RPMI7951 (cell line): ENCODE data around the gene ZNF37A. TPM values are rescaled to one million over a fixed set of nuclear protein-coding genes. Genes with fewer than 3 reads are reported as not detected.
A peak's percentile ranks its signal among the peaks of the same experiment; 100 is the strongest.
"Not testable (repeated sequence)": the region's sequence is repeated elsewhere in the genome, so short reads cannot be mapped to it uniquely, and the experiment has no call there.

Experiments used
- DNase-seq: peaks from one replicate; pipeline ENCODE4 v3.0.0-alpha.2; 2012; ENCODE audit warnings: low read depth
- total RNA-seq: library from RNA; depleted of rRNA; stranded (reverse); fragments of >200 nt; shearing (Covaris generic); gene quantifications from 2 replicates; pipeline ENCODE4 v1.2.3, GENCODE V29; 2014; rRNA removed

Gene ZNF37A
- total RNA-seq: 7.7 and 8.1 TPM in 2 replicates

GRCh38 chr10:38094158-38094926 is at the start of gene ZNF37A:
Gene ZNF37A, plus strand, starts transcription at chr10:38094337. Its CDS starts 2,281 bp downstream, at chr10:38096618.
- peak; percentile 97 for DNase-seq

- no peak for DNase-seq
Observed at GRCh38 chr10:38045129-38045528, 49.0 kb upstream of the ZNF37A start.

GRCh38 chr10:38047666-38048065 is 46.5 kb upstream of the ZNF37A start:
- DNase-seq: no peak

- no peak for DNase-seq
Observed at GRCh38 chr10:38050212-38050611, 43.9 kb upstream of the ZNF37A start.

- no peak for DNase-seq
Observed at GRCh38 chr10:38054361-38054797, 39.8 kb upstream of the ZNF37A start.

- DNase-seq: not testable (repeated sequence)
Observed at GRCh38 chr10:38055274-38055894, 38.8 kb upstream of the ZNF37A start.

- DNase-seq: peak; percentile 73
Observed at GRCh38 chr10:38069663-38070062, 24.5 kb upstream of the ZNF37A start.

GRCh38 chr10:38070501-38070900 is 23.6 kb upstream of the ZNF37A start:
- DNase-seq: no peak

GRCh38 chr10:38072552-38072951 is 21.6 kb upstream of the ZNF37A start:
- DNase-seq: no peak

GRCh38 chr10:38076687-38077086 is 17.4 kb upstream of the ZNF37A start:
- DNase-seq: no peak

- not testable (repeated sequence) for DNase-seq
Observed at GRCh38 chr10:38093318-38093717, 819 bp upstream of the ZNF37A start.

- DNase-seq: no peak
Observed at GRCh38 chr10:38093816-38094157, 350 bp upstream of the ZNF37A start.

- no peak for DNase-seq
Observed at GRCh38 chr10:38094927-38095574, 914 bp downstream of the ZNF37A start.

- DNase-seq: no peak
Observed at GRCh38 chr10:38102880-38103279, 8.7 kb downstream of the ZNF37A start.

- no peak for DNase-seq
Observed at GRCh38 chr10:38103756-38104155, 9.6 kb downstream of the ZNF37A start.

GRCh38 chr10:38112159-38112558 is 18.0 kb downstream of the ZNF37A start:
- no peak for DNase-seq

- DNase-seq: peak; percentile 21
Observed at GRCh38 chr10:38118072-38118807, 24.1 kb downstream of the ZNF37A start.

GRCh38 chr10:38119038-38119437 is 24.9 kb downstream of the ZNF37A start:
- no peak for DNase-seq

- no peak for DNase-seq
Observed at GRCh38 chr10:38127812-38128211, 33.7 kb downstream of the ZNF37A start.

- peak; percentile 37 for DNase-seq
Observed at GRCh38 chr10:38143587-38143986, 49.5 kb downstream of the ZNF37A start.

- peak; percentile 57 for DNase-seq
Observed at GRCh38 chr10:38146579-38147333, 52.6 kb downstream of the ZNF37A start.
